ENCODE results near the gene TNFRSF9.

TNFRSF9 gene

DNA sequence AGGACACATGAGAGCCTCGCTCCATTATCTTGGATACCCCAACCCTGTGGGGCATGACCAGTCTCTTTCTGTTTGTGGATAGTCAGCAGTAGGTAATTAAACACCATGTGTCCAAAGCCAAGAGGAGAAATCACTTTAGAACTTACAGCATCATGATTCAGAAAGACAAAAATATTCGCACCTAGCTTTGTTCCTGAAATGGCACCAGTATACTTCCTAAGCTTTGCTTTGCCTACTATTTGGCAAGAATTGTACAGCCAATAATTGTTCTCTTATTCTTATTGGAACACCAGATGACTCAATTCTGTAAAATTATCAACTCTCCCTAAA lies 24.2 kb downstream of the TNFRSF9 start:
- no peak for DNase-seq (ENCODE audit: low read depth)

DNA sequence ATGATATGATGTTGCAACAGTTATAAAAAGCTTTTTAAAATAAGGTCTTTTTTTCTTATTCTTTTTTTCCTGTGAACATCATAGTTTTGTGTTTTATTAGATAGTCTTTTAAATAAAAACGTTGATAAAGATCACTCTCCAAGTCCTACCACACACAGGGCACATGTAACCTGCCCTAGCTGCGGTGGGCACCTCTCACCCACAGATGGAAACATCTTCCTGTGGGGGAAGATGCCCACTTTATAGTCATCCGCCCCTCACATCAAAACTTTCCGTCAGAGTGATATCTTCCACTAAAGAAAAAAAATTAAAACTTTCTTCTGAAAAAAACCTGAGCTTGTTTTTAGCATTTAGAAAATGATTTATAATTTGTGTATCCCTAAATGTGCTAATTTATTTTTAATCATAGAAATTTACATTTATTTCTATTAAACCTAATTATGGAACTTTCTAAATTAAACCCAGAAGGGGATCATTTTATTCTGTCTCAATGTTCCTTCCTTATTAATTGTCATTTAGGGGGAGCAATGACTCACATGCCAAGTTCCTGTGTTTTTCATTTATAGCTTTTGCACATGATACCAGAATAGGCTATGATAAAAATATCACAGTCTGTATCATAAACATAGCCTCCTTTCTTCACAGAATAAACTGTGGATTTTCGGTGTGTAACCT lies 24.7 kb downstream of the TNFRSF9 start:
- DNase-seq (ENCODE audit: low read depth) = no peak

GRCh38 chr1:7912743-7913557 lies 27.7 kb downstream of the TNFRSF9 start:
- no peak for DNase-seq (ENCODE audit: low read depth)

DNA sequence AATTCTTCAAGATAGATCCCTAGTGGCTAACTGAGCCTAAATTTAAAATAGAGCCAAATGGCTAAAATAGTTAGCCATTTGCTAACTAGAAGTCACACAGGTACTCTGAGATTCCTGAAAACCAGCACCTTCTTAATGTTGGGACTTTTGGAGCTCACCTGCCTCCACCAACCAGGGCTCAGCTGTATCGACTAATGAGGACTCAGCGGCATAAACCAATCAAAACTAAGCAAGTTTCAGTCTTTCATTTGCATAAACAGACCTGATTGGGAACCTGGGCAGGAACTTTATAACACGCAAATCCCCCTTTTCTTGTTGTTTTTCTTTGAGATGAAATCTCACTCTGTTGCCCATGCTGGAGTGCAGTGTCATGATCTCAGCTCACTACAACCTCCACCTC lies 28.5 kb downstream of the TNFRSF9 start:
- DNase-seq (ENCODE audit: low read depth) = no peak

DNA sequence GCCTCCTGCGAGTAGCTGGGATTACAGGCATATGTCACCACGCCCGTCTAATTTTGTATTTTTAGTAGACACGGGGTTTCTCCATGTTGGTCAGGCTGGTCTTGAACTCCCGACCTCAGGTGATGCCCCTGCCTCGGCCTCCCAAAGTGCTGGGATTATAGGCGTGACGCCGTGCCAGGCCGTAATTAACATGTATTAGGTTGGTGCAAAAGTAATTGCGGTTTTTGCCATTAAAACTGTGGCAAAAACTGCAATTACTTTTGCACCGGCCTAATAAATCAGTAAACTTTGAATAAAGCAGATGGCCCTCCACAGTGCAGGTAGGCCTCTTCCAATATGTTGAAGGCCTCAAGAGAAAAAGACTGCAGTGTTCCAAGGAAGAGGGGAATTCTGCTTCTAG lies 35.4 kb downstream of the TNFRSF9 start:
- no peak for DNase-seq (ENCODE audit: low read depth)

DNA sequence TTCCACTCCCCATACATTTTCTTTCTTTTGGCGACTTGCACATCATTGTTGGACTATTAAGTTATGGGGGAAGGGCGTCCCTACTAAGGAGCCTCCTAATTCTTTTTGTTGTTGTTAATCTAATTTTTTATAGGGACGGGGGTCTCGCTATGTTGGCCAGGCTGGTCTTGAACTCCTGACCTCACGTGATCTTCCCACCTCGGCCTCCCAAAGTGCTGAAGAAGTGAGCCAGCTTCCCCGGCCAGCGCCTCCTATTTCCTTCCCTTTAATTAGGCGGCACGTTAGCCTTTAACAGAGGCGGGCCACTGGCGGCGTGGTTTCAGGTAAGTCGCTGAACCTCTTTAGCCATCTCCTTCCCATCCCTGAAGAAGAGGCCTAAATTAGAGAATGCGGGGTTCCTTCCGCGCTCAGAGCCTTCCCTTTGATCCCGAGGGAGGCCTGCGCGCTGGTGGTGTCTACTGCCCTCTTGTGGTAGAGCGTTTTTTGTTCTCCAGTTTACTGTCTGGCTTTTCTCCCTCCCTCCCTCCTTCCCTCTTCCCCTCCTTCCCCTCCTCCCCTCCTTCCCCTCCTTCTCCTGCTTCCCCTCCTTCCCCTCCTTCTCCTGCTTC lies 38.1 kb downstream of the TNFRSF9 start:
- peak; percentile 78 for DNase-seq (ENCODE audit: low read depth)

- DNase-seq (ENCODE audit: low read depth) = no peak
These were observed 40.9 kb downstream of the TNFRSF9 start for GRCh38 chr1:7899741-7900140.

GRCh38 chr1:7898962-7899361 lies 41.7 kb downstream of the TNFRSF9 start:
- no peak for DNase-seq (ENCODE audit: low read depth)

DNA sequence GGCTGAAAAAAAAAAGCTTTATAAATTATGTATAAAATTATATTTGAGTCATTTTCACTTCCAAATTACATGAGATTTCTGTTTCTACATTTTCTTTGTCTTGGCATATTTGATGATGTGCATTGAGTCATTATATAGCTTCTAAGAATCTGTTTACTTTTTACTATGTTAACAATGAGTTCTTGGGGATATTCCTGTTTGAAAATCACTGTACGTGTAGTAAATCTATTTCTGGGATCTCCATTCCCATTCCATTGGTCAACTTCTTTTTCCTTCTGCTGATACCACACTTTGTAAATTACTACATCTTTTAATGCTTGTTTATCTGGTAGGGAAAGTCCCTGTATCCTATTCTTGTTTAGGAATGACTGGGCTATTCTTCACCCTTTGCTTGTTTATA lies 43.6 kb downstream of the TNFRSF9 start:
- DNase-seq (ENCODE audit: low read depth) = no peak

DNA sequence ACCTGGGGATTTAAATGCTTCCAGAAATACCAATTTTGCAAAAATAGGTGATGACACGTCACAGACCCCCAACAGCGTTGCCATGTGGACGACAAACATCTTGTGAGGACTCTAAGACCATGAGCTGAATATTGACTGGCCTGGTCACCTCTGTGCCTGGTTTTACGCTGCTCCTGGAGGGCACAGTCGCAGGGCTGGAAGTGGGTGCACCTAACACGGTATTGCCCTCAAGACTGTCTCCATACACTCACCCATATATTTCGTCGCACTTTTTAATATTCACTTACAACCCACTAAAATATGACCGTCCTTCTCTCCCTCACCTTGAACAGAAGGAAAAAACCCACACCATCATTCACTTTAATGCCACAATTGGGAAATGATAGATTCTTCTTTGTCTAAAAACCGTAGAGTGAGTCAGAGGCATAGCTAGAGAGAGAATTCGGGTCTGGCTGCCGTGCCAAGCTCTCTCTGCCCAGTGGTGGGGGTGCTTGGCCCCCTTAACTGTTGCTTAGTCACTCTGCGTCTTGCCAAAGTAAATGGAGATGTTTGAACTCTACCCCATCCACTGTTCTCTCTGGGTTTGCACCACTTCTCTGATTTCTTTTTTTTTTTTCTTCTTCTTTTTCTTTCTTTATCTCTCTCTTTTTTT lies 47.0 kb downstream of the TNFRSF9 start:
- peak; percentile 78 for DNase-seq (ENCODE audit: low read depth)

DNA sequence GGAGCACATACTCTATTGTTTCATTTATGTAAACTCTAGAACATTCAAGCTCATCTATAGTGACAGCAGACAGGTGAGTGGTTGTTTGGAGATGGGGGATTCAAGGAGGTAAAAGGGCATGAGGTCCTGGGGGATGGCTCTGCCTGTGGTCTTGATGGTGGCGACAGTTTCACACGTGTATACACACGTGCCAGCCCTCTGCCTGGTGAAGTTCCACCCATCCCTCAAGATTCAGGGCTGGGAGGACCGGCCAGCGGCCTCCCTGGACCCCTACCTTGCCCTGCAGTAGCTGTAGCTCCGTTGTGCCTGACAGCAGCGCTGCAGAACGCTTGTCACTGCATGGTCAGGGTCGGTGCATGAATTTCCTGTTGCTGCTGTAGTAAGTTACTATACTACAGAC lies 48.8 kb downstream of the TNFRSF9 start:
- no peak for DNase-seq (ENCODE audit: low read depth)

DNA sequence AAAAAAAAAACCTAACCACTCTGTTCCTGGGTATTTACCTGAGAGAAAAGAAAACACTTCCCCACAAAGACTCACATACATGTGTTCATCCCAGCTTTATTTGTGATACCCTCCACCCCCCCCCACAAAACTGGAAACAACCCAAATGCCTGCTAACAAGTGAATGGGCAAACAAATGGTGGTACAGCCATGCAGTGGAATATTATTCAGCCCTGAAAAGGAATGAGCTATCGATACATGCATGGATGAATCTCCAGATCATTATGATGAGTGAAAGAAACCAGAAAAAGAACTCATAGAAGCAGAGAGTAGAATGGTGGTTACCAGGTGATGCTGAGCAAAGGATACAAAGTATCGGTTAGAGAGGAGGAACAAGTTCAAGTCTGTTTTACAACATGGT lies 49.8 kb downstream of the TNFRSF9 start:
- no peak for DNase-seq (ENCODE audit: low read depth)

- peak; percentile 71 for DNase-seq (ENCODE audit: low read depth)
These were observed 52.2 kb downstream of the TNFRSF9 start for GRCh38 chr1:7888248-7889081.

- no peak for DNase-seq (ENCODE audit: low read depth)
These were observed 54.3 kb downstream of the TNFRSF9 start for GRCh38 chr1:7886405-7886745.

DNA sequence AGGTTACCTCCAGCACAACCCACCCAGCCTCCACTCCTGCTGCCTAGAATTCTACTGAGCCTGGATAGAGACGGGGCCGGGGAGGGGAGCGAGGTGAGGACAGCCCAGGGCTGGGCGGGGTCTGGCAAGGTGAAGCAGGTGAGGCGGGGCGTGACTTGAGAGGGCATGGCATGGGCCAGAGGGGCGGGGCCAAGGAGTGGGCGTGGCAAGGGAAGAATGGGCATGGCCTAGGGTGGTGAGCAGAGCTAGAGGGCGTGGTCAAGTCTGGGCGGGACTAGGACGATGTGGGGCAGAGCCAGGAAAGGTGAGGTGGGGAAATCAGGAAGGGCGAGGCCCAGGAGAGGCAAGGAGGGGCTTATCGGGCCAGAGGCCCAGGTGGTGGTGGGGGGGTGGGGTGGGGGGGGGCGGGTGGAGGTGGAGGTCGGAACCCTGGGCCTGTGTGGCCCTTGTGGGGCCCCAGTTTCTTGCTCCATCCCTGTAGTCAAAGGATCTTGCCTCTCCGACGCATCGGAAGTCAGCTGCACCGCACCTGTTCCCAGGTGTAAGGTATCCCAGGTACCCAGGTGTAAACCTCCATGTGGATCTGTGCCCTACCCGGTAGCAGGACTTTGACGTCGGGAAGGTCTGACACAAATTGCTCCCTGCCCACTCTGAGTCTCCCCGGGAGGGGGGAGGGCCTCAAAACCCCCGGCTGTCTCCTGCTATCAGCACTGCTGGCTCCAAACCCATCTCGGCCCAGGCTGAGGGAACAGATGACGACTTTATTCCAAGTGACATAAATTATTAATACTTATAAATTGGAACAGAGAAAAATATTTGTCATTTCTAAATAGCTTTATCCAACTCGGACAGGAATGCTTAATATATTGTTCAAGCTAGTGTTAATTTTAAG lies 54.9 kb downstream of the TNFRSF9 start:
- no peak for DNase-seq (ENCODE audit: low read depth)

GRCh38 chr1:7884757-7885156 lies 55.9 kb downstream of the TNFRSF9 start:
- no peak for DNase-seq (ENCODE audit: low read depth)

DNA sequence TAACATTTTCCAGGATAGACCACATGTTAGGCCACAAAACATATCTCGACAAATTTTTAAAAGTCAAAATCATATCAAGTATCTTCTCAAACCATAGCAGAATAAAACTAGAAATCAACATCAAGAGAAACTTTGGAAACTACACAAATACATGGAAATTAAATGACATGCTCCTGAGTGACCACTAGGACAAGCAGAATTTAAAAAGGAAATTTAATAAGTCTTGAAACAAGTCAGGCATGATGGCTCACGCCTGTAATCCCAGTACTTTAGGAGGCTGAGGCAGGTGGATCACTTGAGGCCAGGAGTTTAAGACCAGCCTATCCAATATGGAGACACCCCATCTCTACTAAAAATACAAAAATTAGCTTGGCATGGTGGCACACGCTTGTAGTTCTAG lies 61.4 kb downstream of the TNFRSF9 start:
- DNase-seq (ENCODE audit: low read depth) = no peak

DNA sequence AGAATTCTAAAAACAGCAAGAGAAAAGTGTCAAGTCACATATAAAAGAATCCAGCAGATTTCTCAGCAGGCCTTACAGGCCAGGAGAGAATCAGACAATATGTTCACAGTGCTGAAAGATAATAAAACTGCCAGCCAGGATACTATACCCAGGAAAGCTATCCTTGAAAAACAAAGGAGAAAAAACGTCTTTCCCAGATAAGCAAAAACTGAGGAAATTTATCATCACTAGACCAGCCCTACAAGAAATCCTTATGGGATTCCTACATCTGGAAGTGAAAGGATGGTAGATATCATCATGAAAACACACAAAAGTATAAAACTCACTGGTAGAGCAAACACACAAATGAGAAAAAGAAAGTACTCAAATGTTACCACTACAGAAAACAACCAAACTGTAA lies 62.6 kb downstream of the TNFRSF9 start:
- no peak for DNase-seq (ENCODE audit: low read depth)

DNA sequence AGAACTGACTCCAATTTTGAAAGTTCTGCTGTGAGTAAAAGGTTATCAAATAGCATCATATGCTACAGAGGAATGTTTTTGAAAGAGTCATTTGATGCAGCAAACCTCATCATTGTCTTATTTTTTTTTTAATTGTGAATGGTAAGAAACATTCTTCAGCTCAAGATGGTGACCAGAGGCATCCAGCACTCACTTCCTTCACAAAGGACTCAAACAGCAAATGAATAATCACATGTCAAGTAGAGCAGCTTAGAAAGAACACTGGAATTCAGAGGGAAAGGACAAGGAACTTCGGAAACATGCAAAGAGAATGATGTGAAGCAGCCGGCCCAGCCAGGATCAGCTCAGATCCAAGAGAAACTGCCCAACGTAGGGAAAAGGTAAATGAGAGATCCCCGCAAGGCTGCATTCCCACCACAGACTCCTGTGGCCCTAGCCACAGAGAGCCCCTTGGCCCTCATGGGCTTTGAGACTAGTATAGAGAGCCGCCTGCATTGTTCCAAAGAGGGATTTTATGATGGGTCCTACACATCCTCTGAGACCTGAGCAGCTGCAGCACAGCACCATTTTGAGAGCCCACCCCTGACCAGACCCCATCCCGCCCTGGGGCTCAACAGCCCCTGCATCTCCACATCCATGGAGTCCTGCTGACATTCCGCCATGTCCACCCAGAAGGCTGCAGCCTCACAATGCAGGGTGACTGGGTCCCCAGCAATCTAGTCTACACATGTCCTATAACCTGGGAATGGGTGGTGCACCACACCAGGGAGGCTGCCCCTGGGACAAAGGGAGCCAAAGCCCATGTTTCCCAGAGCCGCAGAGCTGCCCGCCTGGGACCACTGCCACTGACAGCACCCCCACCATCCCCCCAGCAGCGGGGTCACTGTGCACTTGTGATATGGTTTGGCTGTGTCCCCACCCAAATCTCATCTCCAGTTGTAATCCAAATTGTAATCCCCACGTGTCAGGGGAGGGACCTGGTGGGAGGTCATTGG lies 66.5 kb downstream of the TNFRSF9 start:
- DNase-seq (ENCODE audit: low read depth) = no peak

- DNase-seq (ENCODE audit: low read depth) = no peak
These were observed 69.5 kb downstream of the TNFRSF9 start for GRCh38 chr1:7871136-7871535.
